Measurements from ENCODE around the gene SLC66A2.

GRCh38 chr18:79985172-79985571, 33.7 kb upstream of the SLC66A2 start:
- TF ChIP-seq, protein P1, sequence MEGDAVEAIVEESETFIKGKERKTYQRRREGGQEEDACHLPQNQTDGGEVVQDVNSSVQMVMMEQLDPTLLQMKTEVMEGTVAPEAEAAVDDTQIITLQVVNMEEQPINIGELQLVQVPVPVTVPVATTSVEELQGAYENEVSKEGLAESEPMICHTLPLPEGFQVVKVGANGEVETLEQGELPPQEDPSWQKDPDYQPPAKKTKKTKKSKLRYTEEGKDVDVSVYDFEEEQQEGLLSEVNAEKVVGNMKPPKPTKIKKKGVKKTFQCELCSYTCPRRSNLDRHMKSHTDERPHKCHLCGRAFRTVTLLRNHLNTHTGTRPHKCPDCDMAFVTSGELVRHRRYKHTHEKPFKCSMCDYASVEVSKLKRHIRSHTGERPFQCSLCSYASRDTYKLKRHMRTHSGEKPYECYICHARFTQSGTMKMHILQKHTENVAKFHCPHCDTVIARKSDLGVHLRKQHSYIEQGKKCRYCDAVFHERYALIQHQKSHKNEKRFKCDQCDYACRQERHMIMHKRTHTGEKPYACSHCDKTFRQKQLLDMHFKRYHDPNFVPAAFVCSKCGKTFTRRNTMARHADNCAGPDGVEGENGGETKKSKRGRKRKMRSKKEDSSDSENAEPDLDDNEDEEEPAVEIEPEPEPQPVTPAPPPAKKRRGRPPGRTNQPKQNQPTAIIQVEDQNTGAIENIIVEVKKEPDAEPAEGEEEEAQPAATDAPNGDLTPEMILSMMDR (IDR thresholded peaks at IDR 0.05), result no peak
- TF ChIP-seq POLR2AphosphoS5 (IDR thresholded peaks at IDR 0.05) (no peak), POLR2A (IDR thresholded peaks at IDR 0.05) (no peak)

All from sigmoid colon (tissue), 4 donors.